DMS114 treated with DMSO at 0.1 percent for 48 hours (cell line): ENCODE measurements around the gene BBS2.

Source experiments
- DNase-seq: peaks from one replicate; lab custom pipeline; 2025; ENCODE audit not compliant: unreplicated experiment; lab: John Stamatoyannopoulos, UW

The BBS2 gene

GRCh38 chr16:56479469-56479868 is 40.4 kb downstream of the BBS2 start:
- no peak for DNase-seq

DNA sequence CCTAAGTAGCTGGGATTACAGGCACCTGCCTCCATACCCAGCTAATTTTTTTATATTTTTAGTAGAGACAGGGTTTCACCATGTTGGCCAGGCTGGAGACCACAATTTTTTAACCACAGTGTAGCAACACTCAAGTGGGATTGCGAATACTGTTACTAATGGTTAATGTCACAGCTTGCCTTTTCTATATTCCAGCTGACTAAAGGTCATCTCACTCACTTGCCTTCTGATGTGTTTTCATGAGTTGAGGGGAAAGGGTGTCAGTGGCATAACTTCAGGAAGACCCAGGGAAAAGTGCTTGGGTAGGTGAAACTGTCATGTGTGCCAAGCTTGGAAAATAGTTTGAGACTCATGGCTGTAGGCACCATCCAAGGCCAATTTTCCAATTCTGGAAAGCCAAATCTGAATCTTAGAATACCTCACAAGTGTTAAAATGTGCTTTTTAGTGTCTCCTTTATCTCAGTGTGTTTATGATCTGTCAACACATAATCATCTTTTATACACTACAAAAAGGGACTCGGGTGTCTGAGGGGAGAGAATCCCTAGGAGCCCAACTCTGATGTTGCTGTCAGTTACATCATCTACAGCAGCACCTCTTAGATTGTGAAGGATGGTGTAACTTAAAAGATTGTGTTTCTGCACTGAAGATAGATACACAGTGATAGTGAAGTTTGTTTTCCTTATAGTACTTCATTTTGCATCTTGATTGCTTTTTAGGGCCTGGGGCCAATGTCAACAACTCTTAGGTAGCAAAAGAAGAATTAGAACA is 41.4 kb downstream of the BBS2 start:
- no peak for DNase-seq

- DNase-seq: no peak
Measured at GRCh38 chr16:56477096-56477878, 42.5 kb downstream of the BBS2 start.

GRCh38 chr16:56475201-56475600 is 44.6 kb downstream of the BBS2 start:
- DNase-seq: no peak

DNA sequence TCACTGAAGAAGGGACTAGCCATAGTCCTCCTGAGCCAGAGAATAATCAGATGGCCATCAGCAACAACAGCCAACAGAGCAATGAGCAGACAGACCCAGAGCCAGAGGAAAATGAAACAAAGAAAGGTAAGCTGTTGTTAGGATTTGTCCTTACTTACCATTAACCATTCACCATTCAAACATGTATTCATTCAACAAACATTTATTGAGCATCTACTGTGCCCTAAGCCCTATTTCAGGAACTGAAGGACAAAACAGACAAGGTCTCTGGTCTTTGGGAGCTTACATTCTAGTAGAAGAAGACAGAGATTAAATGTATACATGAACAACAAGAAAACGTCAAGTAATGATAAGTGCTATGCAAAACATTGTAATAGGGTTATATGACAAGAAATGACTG is 49.2 kb downstream of the BBS2 start:
- DNase-seq: no peak

DNA sequence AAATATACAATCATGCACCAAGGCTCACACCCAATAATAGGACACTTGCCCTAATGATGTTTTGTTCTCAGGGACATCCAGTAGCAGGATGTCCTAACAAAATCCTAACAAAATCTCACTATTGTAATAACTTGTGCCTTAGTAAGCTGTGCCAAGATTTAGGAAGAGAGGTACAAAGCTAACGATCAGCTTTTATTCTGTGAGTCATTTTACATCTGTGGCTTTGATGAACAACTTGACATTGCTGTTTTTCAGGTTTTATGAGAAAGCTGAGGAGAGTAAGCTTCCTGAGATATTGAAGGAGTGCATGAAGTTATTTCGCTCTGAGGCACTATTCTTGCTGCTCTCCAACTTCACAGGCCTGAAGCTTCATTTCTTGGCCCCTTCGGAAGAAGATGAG is 49.6 kb downstream of the BBS2 start:
- DNase-seq: no peak

DNA sequence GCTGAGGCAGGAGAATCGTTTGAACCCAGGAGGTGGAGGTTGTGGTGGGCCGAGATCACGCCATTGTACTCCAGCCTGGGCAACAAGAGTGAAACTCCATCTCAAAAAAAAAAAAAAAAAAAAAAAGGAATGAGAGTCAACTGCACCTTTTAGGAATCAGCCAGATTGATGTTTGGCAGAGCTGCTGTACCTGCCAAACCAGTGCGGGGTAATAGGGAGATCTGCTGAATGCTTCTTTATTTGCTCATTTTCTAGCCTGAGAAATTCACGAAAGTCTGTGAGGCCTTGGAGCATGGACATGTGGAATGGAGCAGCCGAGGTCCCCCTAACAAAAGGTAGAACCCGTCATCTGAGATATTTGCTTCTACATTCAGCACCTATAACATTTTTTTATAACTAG is 50.1 kb downstream of the BBS2 start:
- no peak for DNase-seq

DNA sequence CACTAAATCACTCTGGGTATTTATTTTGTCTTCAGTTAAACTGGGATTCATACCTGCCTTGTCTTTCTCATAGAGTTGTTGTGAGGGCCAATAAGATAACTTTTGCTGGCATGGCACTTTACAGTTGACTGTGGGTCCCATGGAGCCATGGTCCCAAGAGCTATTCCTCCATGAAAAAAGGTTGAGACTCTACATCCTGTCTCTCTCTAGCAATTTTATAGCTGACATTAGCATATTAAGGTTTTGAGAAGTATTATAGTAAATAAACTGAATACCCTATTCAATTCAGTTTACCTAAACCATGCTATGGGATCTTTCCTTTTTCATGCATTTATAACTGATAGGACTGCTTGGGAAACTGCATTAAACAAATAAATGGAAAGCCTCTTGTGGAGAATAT is 51.0 kb downstream of the BBS2 start:
- no peak for DNase-seq

- no peak for DNase-seq
Measured at GRCh38 chr16:56466344-56466743, 53.5 kb downstream of the BBS2 start.

DNA sequence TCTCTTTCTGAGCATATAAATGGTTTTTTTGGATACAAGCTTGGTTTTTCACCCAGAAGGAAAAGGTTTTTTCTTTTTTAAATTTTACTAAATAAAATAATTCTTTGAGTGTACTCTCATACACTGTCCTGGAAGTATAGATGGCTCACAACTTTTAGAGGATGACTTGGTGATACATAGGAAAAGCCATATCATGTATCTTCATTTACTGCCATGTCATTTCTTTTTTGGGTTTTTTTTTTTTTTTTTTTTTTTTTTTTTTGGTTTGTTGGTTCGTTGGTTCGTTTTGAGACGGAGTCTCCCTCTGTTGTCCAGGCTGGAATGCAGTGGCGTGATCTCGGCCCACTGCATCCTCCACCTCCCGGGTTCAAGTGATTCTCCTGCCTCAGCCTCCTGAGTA is 56.7 kb downstream of the BBS2 start:
- DNase-seq: no peak

- no peak for DNase-seq
Measured at GRCh38 chr16:56462064-56462796, 57.6 kb downstream of the BBS2 start.

GRCh38 chr16:56460101-56460500 is 59.7 kb downstream of the BBS2 start:
- DNase-seq: no peak

DNA sequence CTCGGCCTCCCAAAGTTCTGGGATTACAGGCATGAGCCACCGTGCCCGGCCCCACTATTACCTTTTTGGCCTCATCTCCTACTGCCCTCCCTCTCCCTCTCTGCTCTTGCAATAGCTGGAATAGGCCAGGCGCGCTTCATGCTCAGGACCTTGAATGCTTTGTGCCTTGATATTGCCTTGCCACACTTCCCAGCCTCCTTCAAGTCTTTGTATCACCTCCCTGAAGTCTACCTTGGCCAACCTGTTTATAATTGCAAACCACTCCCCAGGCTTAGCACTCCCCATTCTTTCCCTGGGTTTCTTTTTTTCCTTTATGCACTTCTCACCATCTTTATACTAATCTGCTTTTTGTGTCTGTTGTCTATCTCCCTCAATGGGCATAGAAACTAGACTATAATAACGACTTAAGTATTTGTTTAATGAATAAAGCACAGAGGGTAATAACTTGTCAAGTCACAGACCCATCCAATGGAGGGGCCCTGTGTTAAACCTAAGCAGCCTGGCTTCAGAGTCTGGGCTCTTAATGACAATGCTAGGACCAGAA is 61.8 kb downstream of the BBS2 start:
- DNase-seq: no peak

DNA sequence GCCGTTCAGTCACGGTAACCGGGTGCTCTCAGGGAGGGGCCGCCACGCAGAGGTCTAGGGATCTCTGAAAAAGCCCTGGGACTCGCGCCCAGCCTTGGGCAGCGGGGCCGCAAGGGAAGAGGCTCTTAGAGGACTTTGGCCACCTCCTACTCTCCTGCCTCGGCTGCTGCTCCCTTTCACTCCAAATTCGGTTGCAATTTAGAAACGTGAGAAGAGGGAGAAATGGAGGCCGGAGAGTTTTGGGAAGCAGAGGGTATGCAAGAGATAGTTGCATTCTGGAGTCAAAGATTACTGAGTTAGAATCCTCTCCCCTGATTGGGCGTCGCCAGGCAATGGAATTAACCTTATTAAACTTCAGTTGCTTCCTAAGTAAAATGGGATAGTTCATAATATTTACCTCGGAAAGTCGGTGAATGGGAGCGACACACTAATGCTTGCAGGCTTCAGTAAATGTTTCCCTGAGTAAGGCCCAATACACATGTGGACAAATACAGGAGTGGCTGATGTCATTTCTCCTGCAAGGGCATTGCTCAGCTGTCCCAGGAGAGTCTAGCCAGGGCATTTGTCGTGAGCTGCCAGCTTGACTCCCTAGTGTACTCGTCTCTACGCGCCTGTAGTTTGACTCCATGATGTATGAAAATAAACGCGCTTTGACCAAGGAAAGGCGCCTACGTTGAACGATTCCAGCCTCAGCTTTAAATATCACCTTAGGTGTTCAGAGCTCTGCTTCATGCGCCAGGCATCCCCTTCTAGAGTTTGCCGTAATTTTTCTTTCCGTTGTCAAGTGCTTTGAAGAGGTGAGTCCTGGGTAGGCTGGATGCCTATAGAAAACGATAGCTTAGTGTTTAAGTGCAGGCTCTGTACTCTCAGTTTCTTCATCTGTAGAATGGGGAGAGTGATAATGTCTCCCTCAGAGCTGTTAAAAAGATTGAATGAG is 67.8 kb downstream of the BBS2 start:
- DNase-seq: no peak

GRCh38 chr16:56450986-56451752 is 68.7 kb downstream of the BBS2 start, which contains the start of the genes NUDT21 and OGFOD1:
NUDT21 (minus strand) TSS chr16:56451332; CDS start chr16:56451202, 130 bp downstream.
OGFOD1 (plus strand) TSS chr16:56451554; CDS start chr16:56451613, 59 bp downstream.
- peak; percentile 99 for DNase-seq

DNA sequence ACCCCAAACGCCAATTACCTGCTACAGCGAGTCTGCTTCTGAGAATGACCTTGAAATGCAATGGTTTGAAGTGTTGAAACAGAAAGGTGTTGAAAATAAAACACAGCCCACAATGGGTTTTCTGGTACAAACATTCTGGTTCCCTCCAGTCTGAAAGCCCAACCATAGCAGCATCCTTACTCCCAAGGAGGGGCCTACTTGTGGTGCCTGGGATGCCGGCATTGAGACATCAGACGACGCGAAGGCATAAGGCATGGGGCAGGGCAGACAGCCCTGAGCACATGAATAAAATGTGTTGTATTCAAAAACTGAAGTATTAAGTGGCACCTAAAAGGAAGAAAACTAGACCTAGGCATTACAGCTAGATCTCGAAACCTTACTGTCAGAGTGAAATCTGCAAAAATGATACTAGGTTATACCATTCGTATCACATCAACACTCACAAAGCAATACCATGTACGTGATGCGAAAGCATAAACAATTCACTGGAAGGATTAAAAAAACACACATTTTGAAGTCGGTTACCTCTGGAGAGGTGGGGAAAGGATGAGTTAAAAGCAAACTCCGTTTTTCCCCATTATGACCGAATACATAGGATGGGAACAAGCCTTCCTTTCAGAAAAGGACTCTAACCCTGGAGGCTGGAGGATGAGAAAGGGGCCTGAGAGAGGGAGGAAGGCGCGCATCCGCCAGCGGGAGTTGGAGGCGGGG is 69.4 kb downstream of the BBS2 start:
- no peak for DNase-seq

- no peak for DNase-seq
Measured at GRCh38 chr16:56448005-56448404, 71.8 kb downstream of the BBS2 start.

DNA sequence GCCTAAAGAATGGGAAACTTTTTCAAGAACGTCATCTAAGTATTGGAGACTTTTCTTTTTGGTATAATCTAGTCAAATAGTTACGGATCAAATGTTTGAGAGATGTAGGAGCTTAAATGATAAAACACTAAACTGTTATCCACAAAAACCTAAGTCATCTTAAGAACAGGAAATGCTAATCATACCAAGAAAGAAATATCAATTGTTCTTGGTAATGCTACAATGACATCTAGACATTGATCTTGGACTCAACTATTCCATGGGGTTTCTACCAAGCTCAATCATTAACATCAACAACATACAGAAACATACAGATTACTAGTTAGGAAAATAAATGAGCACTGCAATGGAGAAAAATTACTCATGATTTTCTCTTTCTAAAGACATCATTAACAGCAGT is 72.5 kb downstream of the BBS2 start:
- DNase-seq: no peak

DNA sequence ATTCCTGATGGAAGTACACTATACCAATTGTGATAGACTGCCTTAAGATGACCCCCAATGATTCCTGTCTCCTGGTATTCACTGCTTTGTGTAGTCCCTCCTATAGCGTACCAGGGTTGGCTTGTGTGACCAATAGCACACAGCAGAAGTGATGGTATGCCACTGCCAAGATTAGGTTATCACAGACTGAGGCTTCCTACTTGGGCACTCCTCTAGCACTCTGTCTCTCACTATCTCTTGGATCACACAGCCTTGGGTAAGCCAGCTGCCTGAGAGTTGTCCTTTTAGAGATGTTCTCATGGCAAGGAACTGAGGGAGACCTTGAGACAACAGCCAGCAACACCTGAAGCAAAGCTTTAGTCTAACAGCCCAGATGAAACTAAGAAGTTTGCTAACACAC is 81.8 kb downstream of the BBS2 start:
- DNase-seq: no peak
